RWPE1 (cell line): ENCODE data around the gene COA1.

ENCODE experiments used
- CTCF ChIA-PET: fragments of 350-600 bp; sonication (Branson Sonifier 250); formaldehyde crosslinking; extraction: SDS; loops from one replicate; lab custom pipeline; 2021; lab: Yijun Ruan, JAX
- POLR2A ChIA-PET: fragments of 400-600 bp; formaldehyde crosslinking; extraction: SDS; loops from one replicate; lab custom pipeline; 2020; ENCODE audit warnings: antibody characterized with exemption; ENCODE audit not compliant: low non-redundant PET; lab: Yijun Ruan, JAX
- DNase-seq: peaks from one replicate; pipeline ENCODE4 v3.0.0; 2012; ENCODE audit warnings: low spot score
- H3K27ac ChIP-seq: fragments of 450-650 bp; 2 replicates; pipeline ENCODE4 v1.5.1; 2017
- CTCF ChIP-seq: fragments of 450-650 bp; conservative IDR thresholded peaks from 2 replicates; pipeline ENCODE4 v1.5.1; 2017; ENCODE audit warnings: low read depth, mild to moderate bottlenecking

The COA1 gene

GRCh38 chr7:43764039-43764761 lies 34.9 kb upstream of the COA1 start:
- ChIA-PET POLR2A (no interaction called here), CTCF (interaction anchor here (0.6 to 0.7 kb wide), 3 partner anchors 92 to 1008 kb away, joined by 3 to 4 read pairs (median 3); no protein-coding TSS in a partner anchor)
- H3K27ac ChIP-seq, result peak overlapping the region; percentile 80
- peak; percentile 56 for DNase-seq
- no peak for TF ChIP-seq CTCF

- ChIA-PET POLR2A (no interaction called here), CTCF (interaction anchor here (0.8 to 1.4 kb wide), 2 partner anchors 27 to 36 kb away, joined by 4 to 10 read pairs; no protein-coding TSS in a partner anchor)
- no peak for TF ChIP-seq CTCF
- H3K27ac ChIP-seq, result peak overlapping the region; percentile 44
- no peak for DNase-seq
Measured at GRCh38 chr7:43763183-43763582, 33.9 kb upstream of the COA1 start.

GRCh38 chr7:43761938-43762692 lies 32.8 kb upstream of the COA1 start:
- ChIA-PET CTCF (interaction anchor here (0.7 to 1.4 kb wide), 2 partner anchors 28 to 180 kb away, joined by 3 to 10 read pairs; no protein-coding TSS in a partner anchor), POLR2A (no interaction called here)
- H3K27ac ChIP-seq, result peak overlapping the region; percentile 44; the same call in 1 of the 2 replicates
- no peak for DNase-seq
- TF ChIP-seq CTCF, result no peak

GRCh38 chr7:43761382-43761781 lies 32.1 kb upstream of the COA1 start:
- no peak for DNase-seq
- H3K27ac ChIP-seq, result no peak overlapping the region
- CTCF ChIA-PET, result interaction anchor here (0.5 kb wide), 1 partner anchor 40 kb away, joined by 5 read pairs; no protein-coding TSS in a partner anchor
- no peak for TF ChIP-seq CTCF
- POLR2A ChIA-PET, result no interaction called here

GRCh38 chr7:43760861-43761260 lies 31.5 kb upstream of the COA1 start:
- H3K27ac ChIP-seq, result no peak overlapping the region
- CTCF ChIA-PET, result interaction anchor here (0.5 kb wide), 1 partner anchor 41 kb away, joined by 5 read pairs; no protein-coding TSS in a partner anchor

More at GRCh38 chr7:43760861-43761260, 31.5 kb upstream of the COA1 start:
- no peak for TF ChIP-seq CTCF
- DNase-seq, result no peak
- POLR2A ChIA-PET, result interaction anchor here (1.1 kb wide), 1 partner anchor 32 kb away, joined by 6 read pairs; the partner anchor contains the start of gene COA1
